Measurements from ENCODE around the gene NGB.
"Not testable (repeated sequence)": the region's sequence is repeated elsewhere in the genome, so short reads cannot be mapped to it uniquely, and the experiment has no call there.

NGB gene

GRCh38 chr14:77271113-77271710 is at the start of gene NGB:
TSS of gene NGB (minus strand) at chr14:77271206. CDS start at chr14:77270937, 269 bp downstream.
- H3K4me3 ChIP-seq (ENCODE audit: low read depth, low read length): no peak within 1 kb of the TSS
- H3K4me1 ChIP-seq (ENCODE audit: control insufficient read depth, insufficient read depth, low read length, unreplicated experiment): no peaks in the 10 kb centered on the region
- peaks cover 45% of the 10 kb centered on the region for H3K27me3 ChIP-seq (ENCODE audit: insufficient read depth, low read length)
- no peaks in the 10 kb centered on the region for H3K36me3 ChIP-seq (ENCODE audit: insufficient read depth, low read length)
- H2AFZ ChIP-seq (ENCODE audit: low read length, unreplicated experiment): no peak within 1 kb of the TSS
- no peak within 1 kb of the TSS for H3K27ac ChIP-seq (ENCODE audit: low read depth, low read length)
- no peaks in the 10 kb centered on the region for H3K79me2 ChIP-seq (ENCODE audit: control insufficient read depth, insufficient read depth, low read length, unreplicated experiment)

GRCh38 chr14:77320238-77320935 is 49.4 kb upstream of the NGB start, which contains the start of gene POMT2:
TSS of gene POMT2 (minus strand) at chr14:77320883. CDS start at chr14:77320681, 202 bp downstream.
- Histone ChIP-seq H2AFZ (ENCODE audit: low read length, unreplicated experiment) (peak within 1 kb of the TSS; percentile 98), H3K79me2 (ENCODE audit: control insufficient read depth, insufficient read depth, low read length, unreplicated experiment) (peaks cover 20% of the 10 kb centered on the region), H3K27me3 (ENCODE audit: insufficient read depth, low read length) (no peaks in the 10 kb centered on the region), H3K4me1 (ENCODE audit: control insufficient read depth, insufficient read depth, low read length, unreplicated experiment) (peaks cover 14% of the 10 kb centered on the region), H3K36me3 (ENCODE audit: insufficient read depth, low read length) (no peaks in the 10 kb centered on the region), H3K4me3 (ENCODE audit: low read depth, low read length) (peak within 1 kb of the TSS; percentile 93), H3K27ac (ENCODE audit: low read depth, low read length) (peak within 1 kb of the TSS; percentile 82)

GRCh38 chr14:77319422-77319821 is 48.4 kb upstream of the NGB start:
- Histone ChIP-seq H3K79me2 (ENCODE audit: control insufficient read depth, insufficient read depth, low read length, unreplicated experiment) (peaks cover 23% of the 10 kb centered on the region), H3K4me3 (ENCODE audit: low read depth, low read length) (peak overlapping the region; percentile 93), H3K27ac (ENCODE audit: low read depth, low read length) (no peak overlapping the region), H3K36me3 (ENCODE audit: insufficient read depth, low read length) (no peaks in the 10 kb centered on the region), H3K4me1 (ENCODE audit: control insufficient read depth, insufficient read depth, low read length, unreplicated experiment) (peaks cover 18% of the 10 kb centered on the region), H2AFZ (ENCODE audit: low read length, unreplicated experiment) (no peak overlapping the region), H3K27me3 (ENCODE audit: insufficient read depth, low read length) (no peaks in the 10 kb centered on the region)

GRCh38 chr14:77318756-77319155 is 47.8 kb upstream of the NGB start:
- H2AFZ ChIP-seq (ENCODE audit: low read length, unreplicated experiment); H3K36me3 ChIP-seq (ENCODE audit: insufficient read depth, low read length); H3K27ac ChIP-seq (ENCODE audit: low read depth, low read length); H3K27me3 ChIP-seq (ENCODE audit: insufficient read depth, low read length); H3K4me3 ChIP-seq (ENCODE audit: low read depth, low read length): not testable (repeated sequence)
- Histone ChIP-seq H3K4me1 (ENCODE audit: control insufficient read depth, insufficient read depth, low read length, unreplicated experiment) (peaks cover 24% of the 10 kb centered on the region), H3K79me2 (ENCODE audit: control insufficient read depth, insufficient read depth, low read length, unreplicated experiment) (peaks cover 23% of the 10 kb centered on the region)

- H3K4me1 ChIP-seq (ENCODE audit: control insufficient read depth, insufficient read depth, low read length, unreplicated experiment): peaks cover 25% of the 10 kb centered on the region
- H3K27ac ChIP-seq (ENCODE audit: low read depth, low read length): no peak overlapping the region
- no peaks in the 10 kb centered on the region for H3K27me3 ChIP-seq (ENCODE audit: insufficient read depth, low read length)
- H3K79me2 ChIP-seq (ENCODE audit: control insufficient read depth, insufficient read depth, low read length, unreplicated experiment): peaks cover 23% of the 10 kb centered on the region
- H3K4me3 ChIP-seq (ENCODE audit: low read depth, low read length): no peak overlapping the region
- H3K36me3 ChIP-seq (ENCODE audit: insufficient read depth, low read length): no peaks in the 10 kb centered on the region
- no peak overlapping the region for H2AFZ ChIP-seq (ENCODE audit: low read length, unreplicated experiment)
These were observed 47.1 kb upstream of the NGB start for GRCh38 chr14:77318006-77318553.

- H3K27ac ChIP-seq (ENCODE audit: low read depth, low read length): no peak overlapping the region
These were observed 45.9 kb upstream of the NGB start for GRCh38 chr14:77316872-77317301.

GRCh38 chr14:77316195-77316505 is 45.1 kb upstream of the NGB start:
- H3K27me3 ChIP-seq (ENCODE audit: insufficient read depth, low read length): no peaks in the 10 kb centered on the region
- H3K36me3 ChIP-seq (ENCODE audit: insufficient read depth, low read length): no peaks in the 10 kb centered on the region
- H3K4me1 ChIP-seq (ENCODE audit: control insufficient read depth, insufficient read depth, low read length, unreplicated experiment): peaks cover 20% of the 10 kb centered on the region
- H3K4me3 ChIP-seq (ENCODE audit: low read depth, low read length): no peak overlapping the region
- H3K27ac ChIP-seq (ENCODE audit: low read depth, low read length): no peak overlapping the region
- no peak overlapping the region for H2AFZ ChIP-seq (ENCODE audit: low read length, unreplicated experiment)
- H3K79me2 ChIP-seq (ENCODE audit: control insufficient read depth, insufficient read depth, low read length, unreplicated experiment): peaks cover 23% of the 10 kb centered on the region

More at GRCh38 chr14:77316872-77317301, 45.9 kb upstream of the NGB start:
- Histone ChIP-seq H3K79me2 (ENCODE audit: control insufficient read depth, insufficient read depth, low read length, unreplicated experiment) (peaks cover 23% of the 10 kb centered on the region), H3K4me3 (ENCODE audit: low read depth, low read length) (no peak overlapping the region), H3K4me1 (ENCODE audit: control insufficient read depth, insufficient read depth, low read length, unreplicated experiment) (peaks cover 20% of the 10 kb centered on the region), H3K36me3 (ENCODE audit: insufficient read depth, low read length) (no peaks in the 10 kb centered on the region), H2AFZ (ENCODE audit: low read length, unreplicated experiment) (no peak overlapping the region), H3K27me3 (ENCODE audit: insufficient read depth, low read length) (no peaks in the 10 kb centered on the region)

- Histone ChIP-seq H2AFZ (ENCODE audit: low read length, unreplicated experiment) (no peak overlapping the region), H3K79me2 (ENCODE audit: control insufficient read depth, insufficient read depth, low read length, unreplicated experiment) (peaks cover 23% of the 10 kb centered on the region), H3K27me3 (ENCODE audit: insufficient read depth, low read length) (no peaks in the 10 kb centered on the region), H3K4me3 (ENCODE audit: low read depth, low read length) (no peak overlapping the region), H3K4me1 (ENCODE audit: control insufficient read depth, insufficient read depth, low read length, unreplicated experiment) (peaks cover 19% of the 10 kb centered on the region), H3K27ac (ENCODE audit: low read depth, low read length) (no peak overlapping the region), H3K36me3 (ENCODE audit: insufficient read depth, low read length) (no peaks in the 10 kb centered on the region)
These were observed 43.8 kb upstream of the NGB start for GRCh38 chr14:77314539-77315457.

GRCh38 chr14:77314043-77314442 is 43.0 kb upstream of the NGB start:
- Histone ChIP-seq H3K27ac (ENCODE audit: low read depth, low read length) (0 out of 2 replicates have a peak overlapping the region, but pooled peaks have one; percentile 10), H3K4me1 (ENCODE audit: control insufficient read depth, insufficient read depth, low read length, unreplicated experiment) (peaks cover 11% of the 10 kb centered on the region), H3K4me3 (ENCODE audit: low read depth, low read length) (no peak overlapping the region), H3K27me3 (ENCODE audit: insufficient read depth, low read length) (no peaks in the 10 kb centered on the region), H3K79me2 (ENCODE audit: control insufficient read depth, insufficient read depth, low read length, unreplicated experiment) (peaks cover 17% of the 10 kb centered on the region), H3K36me3 (ENCODE audit: insufficient read depth, low read length) (no peaks in the 10 kb centered on the region), H2AFZ (ENCODE audit: low read length, unreplicated experiment) (no peak overlapping the region)

GRCh38 chr14:77313371-77313770 is 42.4 kb upstream of the NGB start:
- Histone ChIP-seq H3K27me3 (ENCODE audit: insufficient read depth, low read length) (no peaks in the 10 kb centered on the region), H3K4me3 (ENCODE audit: low read depth, low read length) (no peak overlapping the region), H3K27ac (ENCODE audit: low read depth, low read length) (no peak overlapping the region), H2AFZ (ENCODE audit: low read length, unreplicated experiment) (no peak overlapping the region), H3K4me1 (ENCODE audit: control insufficient read depth, insufficient read depth, low read length, unreplicated experiment) (peaks cover 11% of the 10 kb centered on the region), H3K79me2 (ENCODE audit: control insufficient read depth, insufficient read depth, low read length, unreplicated experiment) (peaks cover 12% of the 10 kb centered on the region), H3K36me3 (ENCODE audit: insufficient read depth, low read length) (no peaks in the 10 kb centered on the region)
